ENCODE measurements around the gene WWC1. TPM values are rescaled to one million over a fixed set of nuclear protein-coding genes. Genes with fewer than 3 reads are reported as not detected.

WWC1 gene
- total RNA-seq, 1 donor from 2014 or later: 2.4 TPM

GRCh38 chr5:168417731-168418429, 126.4 kb downstream of the WWC1 start:
- Mint-ChIP-seq H3K27ac (no peak overlapping the region), H3K36me3 (ENCODE audit: low read depth) (no peaks in the 10 kb centered on the region), H3K4me1 (no peaks in the 10 kb centered on the region), H3K27me3 (peaks cover 18% of the 10 kb centered on the region), H3K9me3 (no peaks in the 10 kb centered on the region), H3K4me3 (no peak overlapping the region)
- no peak for DNase-seq
- intact Hi-C loops (cut with micrococcal nuclease): no loop called here

GRCh38 chr5:168420461-168420860, 129.0 kb downstream of the WWC1 start:
- Mint-ChIP-seq H3K27ac (no peak overlapping the region), H3K9me3 (no peaks in the 10 kb centered on the region), H3K4me3 (no peak overlapping the region), H3K36me3 (ENCODE audit: low read depth) (no peaks in the 10 kb centered on the region), H3K4me1 (no peaks in the 10 kb centered on the region), H3K27me3 (peaks cover 12% of the 10 kb centered on the region)
- no peak for DNase-seq
- intact Hi-C loops (cut with micrococcal nuclease): no loop called here

- Mint-ChIP-seq H3K4me1 (no peaks in the 10 kb centered on the region), H3K9me3 (no peaks in the 10 kb centered on the region), H3K27ac (no peak overlapping the region), H3K27me3 (peaks cover 11% of the 10 kb centered on the region), H3K36me3 (ENCODE audit: low read depth) (no peaks in the 10 kb centered on the region), H3K4me3 (no peak overlapping the region)
- intact Hi-C loops (cut with micrococcal nuclease): no loop called here
- DNase-seq: no peak
Measured at GRCh38 chr5:168422431-168422830, 131.0 kb downstream of the WWC1 start.

GRCh38 chr5:168423478-168423877, 132.0 kb downstream of the WWC1 start:
- intact Hi-C loops (cut with micrococcal nuclease): no loop called here
- no peaks in the 10 kb centered on the region for H3K9me3 Mint-ChIP-seq
- H3K4me1 Mint-ChIP-seq: no peaks in the 10 kb centered on the region
- H3K27ac Mint-ChIP-seq: no peak overlapping the region
- H3K27me3 Mint-ChIP-seq: peaks cover 7% of the 10 kb centered on the region
- no peak for DNase-seq
- no peak overlapping the region for H3K4me3 Mint-ChIP-seq
- H3K36me3 Mint-ChIP-seq (ENCODE audit: low read depth): no peaks in the 10 kb centered on the region

- H3K9me3 Mint-ChIP-seq: no peaks in the 10 kb centered on the region
- H3K27ac Mint-ChIP-seq: no peak overlapping the region
- no peaks in the 10 kb centered on the region for H3K4me1 Mint-ChIP-seq
- H3K27me3 Mint-ChIP-seq: peaks cover 7% of the 10 kb centered on the region
- DNase-seq: no peak
- intact Hi-C loops (cut with micrococcal nuclease): no loop called here
- H3K36me3 Mint-ChIP-seq (ENCODE audit: low read depth): no peaks in the 10 kb centered on the region
- H3K4me3 Mint-ChIP-seq: no peak overlapping the region
Measured at GRCh38 chr5:168423971-168424370, 132.5 kb downstream of the WWC1 start.

GRCh38 chr5:168424594-168425323, 133.3 kb downstream of the WWC1 start:
- no peak overlapping the region for H3K27ac Mint-ChIP-seq
- H3K36me3 Mint-ChIP-seq (ENCODE audit: low read depth): no peaks in the 10 kb centered on the region
- no peaks in the 10 kb centered on the region for H3K4me1 Mint-ChIP-seq
- no peak overlapping the region for H3K4me3 Mint-ChIP-seq
- DNase-seq: no peak
- no peaks in the 10 kb centered on the region for H3K9me3 Mint-ChIP-seq
- H3K27me3 Mint-ChIP-seq: peaks cover 7% of the 10 kb centered on the region
- intact Hi-C loops (cut with micrococcal nuclease): no loop called here

GRCh38 chr5:168426007-168426863, 134.8 kb downstream of the WWC1 start:
- Mint-ChIP-seq H3K27me3 (no peaks in the 10 kb centered on the region), H3K9me3 (no peaks in the 10 kb centered on the region), H3K27ac (no peak overlapping the region), H3K4me3 (no peak overlapping the region), H3K36me3 (ENCODE audit: low read depth) (no peaks in the 10 kb centered on the region), H3K4me1 (no peaks in the 10 kb centered on the region)
- intact Hi-C loops (cut with micrococcal nuclease): no loop called here
- no peak for DNase-seq

GRCh38 chr5:168426864-168427172, 135.4 kb downstream of the WWC1 start:
- H3K36me3 Mint-ChIP-seq (ENCODE audit: low read depth): no peaks in the 10 kb centered on the region
- H3K27me3 Mint-ChIP-seq: no peaks in the 10 kb centered on the region
- intact Hi-C loops (cut with micrococcal nuclease): no loop called here
- no peaks in the 10 kb centered on the region for H3K4me1 Mint-ChIP-seq
- no peaks in the 10 kb centered on the region for H3K9me3 Mint-ChIP-seq
- no peak for DNase-seq
- H3K27ac Mint-ChIP-seq: no peak overlapping the region
- no peak overlapping the region for H3K4me3 Mint-ChIP-seq

GRCh38 chr5:168427224-168427623, 135.8 kb downstream of the WWC1 start:
- H3K4me3 Mint-ChIP-seq: no peak overlapping the region
- H3K27ac Mint-ChIP-seq: no peak overlapping the region
- no peak for DNase-seq
- H3K36me3 Mint-ChIP-seq (ENCODE audit: low read depth): no peaks in the 10 kb centered on the region
- intact Hi-C loops (cut with micrococcal nuclease): no loop called here
- H3K4me1 Mint-ChIP-seq: no peaks in the 10 kb centered on the region
- no peaks in the 10 kb centered on the region for H3K9me3 Mint-ChIP-seq
- no peaks in the 10 kb centered on the region for H3K27me3 Mint-ChIP-seq

- no peaks in the 10 kb centered on the region for H3K4me1 Mint-ChIP-seq
- no peak for DNase-seq
- no peaks in the 10 kb centered on the region for H3K36me3 Mint-ChIP-seq (ENCODE audit: low read depth)
- H3K27me3 Mint-ChIP-seq: peaks cover 2% of the 10 kb centered on the region
- H3K4me3 Mint-ChIP-seq: no peak overlapping the region
- intact Hi-C loops (cut with micrococcal nuclease): no loop called here
- no peaks in the 10 kb centered on the region for H3K9me3 Mint-ChIP-seq
- no peak overlapping the region for H3K27ac Mint-ChIP-seq
Measured at GRCh38 chr5:168428552-168428951, 137.1 kb downstream of the WWC1 start.

GRCh38 chr5:168430296-168430695, 138.9 kb downstream of the WWC1 start:
- H3K9me3 Mint-ChIP-seq: no peaks in the 10 kb centered on the region
- intact Hi-C loops (cut with micrococcal nuclease): no loop called here
- H3K4me3 Mint-ChIP-seq: no peak overlapping the region
- no peak for DNase-seq
- no peaks in the 10 kb centered on the region for H3K36me3 Mint-ChIP-seq (ENCODE audit: low read depth)
- peaks cover 2% of the 10 kb centered on the region for H3K27me3 Mint-ChIP-seq
- no peak overlapping the region for H3K27ac Mint-ChIP-seq
- no peaks in the 10 kb centered on the region for H3K4me1 Mint-ChIP-seq

GRCh38 chr5:168432903-168433302, 141.5 kb downstream of the WWC1 start:
- H3K9me3 Mint-ChIP-seq: no peaks in the 10 kb centered on the region
- H3K4me1 Mint-ChIP-seq: no peaks in the 10 kb centered on the region

GRCh38 chr5:168434001-168434400, 142.6 kb downstream of the WWC1 start:
- H3K9me3 Mint-ChIP-seq: no peaks in the 10 kb centered on the region
- no peak for DNase-seq
- H3K4me1 Mint-ChIP-seq: no peaks in the 10 kb centered on the region
- no peaks in the 10 kb centered on the region for H3K36me3 Mint-ChIP-seq (ENCODE audit: low read depth)
- H3K27me3 Mint-ChIP-seq: peaks cover 4% of the 10 kb centered on the region
- no peak overlapping the region for H3K4me3 Mint-ChIP-seq
- no peak overlapping the region for H3K27ac Mint-ChIP-seq
- intact Hi-C loops (cut with micrococcal nuclease): no loop called here

More at GRCh38 chr5:168432903-168433302, 141.5 kb downstream of the WWC1 start:
- intact Hi-C loops (cut with micrococcal nuclease): no loop called here
- Mint-ChIP-seq H3K27ac (no peak overlapping the region), H3K4me3 (no peak overlapping the region), H3K27me3 (peaks cover 4% of the 10 kb centered on the region), H3K36me3 (ENCODE audit: low read depth) (no peaks in the 10 kb centered on the region)
- no peak for DNase-seq

- no peak overlapping the region for H3K4me3 Mint-ChIP-seq
Measured at GRCh38 chr5:168434746-168435321, 143.4 kb downstream of the WWC1 start.

More at GRCh38 chr5:168434746-168435321, 143.4 kb downstream of the WWC1 start:
- no peak for DNase-seq
- Mint-ChIP-seq H3K36me3 (ENCODE audit: low read depth) (no peaks in the 10 kb centered on the region), H3K4me1 (no peaks in the 10 kb centered on the region), H3K27ac (no peak overlapping the region), H3K27me3 (peaks cover 5% of the 10 kb centered on the region), H3K9me3 (no peaks in the 10 kb centered on the region)
- intact Hi-C loops (cut with micrococcal nuclease): no loop called here

Measured in activated CD4-positive, alpha-beta T cell treated with anti-CD3 and anti-CD28 coated beads, Interleukin-2, amount 10 ng/mL, durations not matched to agents 24 days and 14 days (primary cell).